ENCODE results near the gene VPS37B.

- TF ChIP-seq CTCF (IDR thresholded peaks at IDR 0.05; ENCODE audit: low read length) (no peak), EZH2 (optimal IDR thresholded peaks at IDR 0.05; ENCODE audit: low read depth, low read length) (no peak)
These were observed 12.9 kb downstream of the VPS37B start for GRCh38 chr12:122882908-122883558.
